GM12878 (cell line): ENCODE measurements around the gene ACER3.

Experiments used
- BRCA1 ChIP-seq: IDR thresholded peaks from 2 replicates; pipeline ENCODE4 v1.6.1; 2011; ENCODE audit warnings: low read depth, low read length, improper control_type of control experiment
- FOS ChIP-seq: IDR thresholded peaks from 3 replicates; pipeline ENCODE4 v1.6.1; 2011; ENCODE audit warnings: borderline replicate concordance; ENCODE audit not compliant: insufficient read length; ENCODE audit errors: extremely low read depth
- MEF2B ChIP-seq: fragments of 450-650 bp; IDR thresholded peaks from 2 replicates; pipeline ENCODE4 v1.6.1; 2018; ENCODE audit warnings: mild to moderate bottlenecking, moderate library complexity; ENCODE audit not compliant: partially characterized antibody, poor library complexity, severe bottlenecking
- MXI1 ChIP-seq: fragments of 150-350 bp; IDR thresholded peaks from 2 replicates; pipeline ENCODE4 v1.6.1; 2011; ENCODE audit warnings: low read depth, mild to moderate bottlenecking, inconsistent platforms, low read length, improper control_type of control experiment
- NR2C1 ChIP-seq: fragments of 450-650 bp; IDR thresholded peaks from 2 replicates; pipeline ENCODE4 v1.6.1; 2017; ENCODE audit warnings: antibody characterized with exemption, mild to moderate bottlenecking, moderate library complexity
- RAD21 ChIP-seq: IDR thresholded peaks from 2 replicates; pipeline ENCODE4 v1.6.1; 2011; ENCODE audit warnings: mild to moderate bottlenecking, low read depth, low read length, moderate library complexity; ENCODE audit not compliant: insufficient read depth
- TF ChIP-seq, protein P1 (sequence below), 3 experiments: IDR thresholded peaks in 2 of 3; conservative IDR thresholded peaks in 1 of 3; 2 replicates each; pipeline ENCODE4 v1.5.1; 2011; ENCODE audit warnings: low read depth in 3 of 3, low read length in 3 of 3, mild to moderate bottlenecking in 3 of 3, control low read depth in 2 of 3, moderate library complexity in 2 of 3, inconsistent platforms in 1 of 3, mixed read lengths in 1 of 3; ENCODE audit not compliant: control insufficient read depth in 2 of 3, insufficient read depth in 1 of 3; ENCODE audit errors: extremely low read depth in 1 of 3

DNA sequence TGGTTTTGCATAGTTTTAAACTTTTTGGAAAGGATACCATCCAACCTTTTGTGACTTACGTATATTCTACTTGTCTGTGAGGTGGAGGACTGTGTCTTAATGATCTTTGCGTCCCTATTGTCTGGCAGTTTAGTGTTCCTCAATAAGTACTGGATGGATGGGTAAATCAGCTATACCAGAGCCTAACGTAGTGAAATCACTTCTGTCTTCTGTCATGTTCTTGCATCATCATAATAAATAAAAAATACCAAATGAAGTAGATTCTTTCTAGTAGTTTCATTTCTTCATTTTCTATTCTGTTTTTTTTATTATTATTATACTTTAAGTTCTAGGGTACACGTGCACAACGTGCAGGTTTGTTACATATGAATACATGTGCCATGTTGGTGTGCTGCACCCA is 66.4 kb downstream of the ACER3 start:
- TF ChIP-seq FOS (no peak), BRCA1 (no peak), NR2C1 (no peak), MEF2B (no peak), RAD21 (no peak), MXI1 (no peak)
- TF ChIP-seq, protein P1, sequence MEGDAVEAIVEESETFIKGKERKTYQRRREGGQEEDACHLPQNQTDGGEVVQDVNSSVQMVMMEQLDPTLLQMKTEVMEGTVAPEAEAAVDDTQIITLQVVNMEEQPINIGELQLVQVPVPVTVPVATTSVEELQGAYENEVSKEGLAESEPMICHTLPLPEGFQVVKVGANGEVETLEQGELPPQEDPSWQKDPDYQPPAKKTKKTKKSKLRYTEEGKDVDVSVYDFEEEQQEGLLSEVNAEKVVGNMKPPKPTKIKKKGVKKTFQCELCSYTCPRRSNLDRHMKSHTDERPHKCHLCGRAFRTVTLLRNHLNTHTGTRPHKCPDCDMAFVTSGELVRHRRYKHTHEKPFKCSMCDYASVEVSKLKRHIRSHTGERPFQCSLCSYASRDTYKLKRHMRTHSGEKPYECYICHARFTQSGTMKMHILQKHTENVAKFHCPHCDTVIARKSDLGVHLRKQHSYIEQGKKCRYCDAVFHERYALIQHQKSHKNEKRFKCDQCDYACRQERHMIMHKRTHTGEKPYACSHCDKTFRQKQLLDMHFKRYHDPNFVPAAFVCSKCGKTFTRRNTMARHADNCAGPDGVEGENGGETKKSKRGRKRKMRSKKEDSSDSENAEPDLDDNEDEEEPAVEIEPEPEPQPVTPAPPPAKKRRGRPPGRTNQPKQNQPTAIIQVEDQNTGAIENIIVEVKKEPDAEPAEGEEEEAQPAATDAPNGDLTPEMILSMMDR (IDR thresholded peaks at IDR 0.05 in 2 of 3, conservative IDR thresholded peaks at IDR 0.05 in 1 of 3; ENCODE audit: control insufficient read depth in 2 of 3, extremely low read depth in 1 of 3, insufficient read depth in 1 of 3, low read depth in 3 of 3, low read length in 3 of 3): no peak
